HUES64 (cell line): Measurements from ENCODE around the gene SAXO1.

ENCODE experiments used
- H3K27ac ChIP-seq: 2 replicates; pipeline ENCODE4 v1.7.0; 2013; ENCODE audit warnings: low read depth, low read length, inconsistent platforms
- H3K27me3 ChIP-seq: 2 replicates; pipeline ENCODE4 v1.6.1; 2013; ENCODE audit warnings: mild to moderate bottlenecking, low read length; ENCODE audit not compliant: insufficient read depth
- H3K36me3 ChIP-seq: 2 replicates; pipeline ENCODE4 v1.6.1; 2013; ENCODE audit warnings: mild to moderate bottlenecking, low read length; ENCODE audit not compliant: insufficient read depth
- H3K4me1 ChIP-seq: 2 replicates; pipeline ENCODE4 v1.6.1; 2013; ENCODE audit warnings: mild to moderate bottlenecking, low read length, moderate library complexity; ENCODE audit not compliant: insufficient read depth
- H3K4me3 ChIP-seq: 2 replicates; pipeline ENCODE4 v1.5.1; 2013; ENCODE audit warnings: mild to moderate bottlenecking, low read length, moderate library complexity
- H3K9ac ChIP-seq: 2 replicates; pipeline ENCODE4 v1.6.1; 2013; ENCODE audit warnings: mild to moderate bottlenecking, low read depth, low read length
- H3K9me3 ChIP-seq: 2 replicates; pipeline ENCODE4 v1.6.1; 2013; ENCODE audit warnings: low read depth, low read length; ENCODE audit not compliant: insufficient read depth
- WGBS: fragments of 150-250, 120-280 bp; methylation state at CpG from one replicate; pipeline ENCODE4 v1.1.7; 2013; ENCODE audit warnings: missing lambda C conversion rate; 5-methylcytosine and 5-hydroxymethylcytosine counted together

Gene SAXO1

DNA sequence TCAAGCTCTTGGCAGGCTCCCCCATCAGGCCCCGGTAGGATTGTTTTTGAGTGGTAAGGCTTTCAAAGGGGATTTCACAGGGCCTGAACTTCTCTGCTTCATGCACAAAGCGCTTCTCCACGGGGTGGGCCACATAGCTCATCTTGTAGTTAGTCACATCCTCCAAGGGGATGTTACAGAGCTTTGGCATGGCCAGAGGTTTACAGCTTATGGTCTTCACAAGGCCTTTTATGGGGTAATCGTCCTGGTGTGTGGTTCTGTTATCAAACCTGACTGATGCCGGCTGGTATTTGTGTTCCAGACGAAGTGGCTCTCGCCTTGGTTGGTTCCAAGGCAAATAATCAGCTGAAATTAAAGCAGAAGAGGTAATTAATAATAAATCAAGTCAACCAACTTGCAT is 104.3 kb downstream of the SAXO1 start:
- no peak overlapping the region for H3K9ac ChIP-seq
- no peaks in the 10 kb centered on the region for H3K36me3 ChIP-seq
- H3K4me1 ChIP-seq, result no peaks in the 10 kb centered on the region
- H3K4me3 ChIP-seq, result no peak overlapping the region
- WGBS, result 91% methylated on average over 7 of the region's 7 CpGs
- H3K9me3 ChIP-seq, result no peaks in the 10 kb centered on the region
- no peak overlapping the region for H3K27ac ChIP-seq
- H3K27me3 ChIP-seq, result no peaks in the 10 kb centered on the region

DNA sequence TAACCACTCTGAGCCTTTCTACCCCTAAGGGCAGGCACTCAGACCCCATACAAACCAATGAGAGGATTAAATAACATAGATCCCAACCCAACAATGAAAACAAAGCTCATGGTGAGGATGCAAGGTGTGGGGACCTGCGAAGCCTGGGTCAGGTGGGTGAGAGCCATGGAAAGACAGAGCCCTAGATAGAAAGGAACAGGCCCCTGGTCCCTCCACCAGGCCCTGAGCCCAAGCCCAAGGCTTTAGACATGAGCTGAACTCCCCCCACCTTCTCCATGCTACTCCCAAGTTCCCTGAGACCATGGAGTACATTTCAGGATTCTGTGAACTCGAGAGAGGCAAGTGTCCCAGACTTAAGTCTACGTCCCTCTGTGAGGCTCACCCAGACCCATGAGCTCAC is 106.5 kb downstream of the SAXO1 start:
- no peak overlapping the region for H3K27ac ChIP-seq
- H3K9me3 ChIP-seq, result no peaks in the 10 kb centered on the region
- H3K27me3 ChIP-seq, result no peaks in the 10 kb centered on the region
- 92% methylated on average over 3 of the region's 3 CpGs for WGBS
- no peaks in the 10 kb centered on the region for H3K4me1 ChIP-seq
- no peaks in the 10 kb centered on the region for H3K36me3 ChIP-seq
- no peak overlapping the region for H3K4me3 ChIP-seq
- H3K9ac ChIP-seq, result no peak overlapping the region

- Histone ChIP-seq H3K9ac (no peak overlapping the region), H3K9me3 (no peaks in the 10 kb centered on the region), H3K36me3 (no peaks in the 10 kb centered on the region), H3K4me3 (no peak overlapping the region), H3K27ac (no peak overlapping the region), H3K27me3 (no peaks in the 10 kb centered on the region), H3K4me1 (no peaks in the 10 kb centered on the region)
These were observed 107.1 kb downstream of the SAXO1 start for GRCh38 chr9:18925880-18926279.

GRCh38 chr9:18923671-18924430 is 109.2 kb downstream of the SAXO1 start:
- H3K27ac ChIP-seq, result no peak overlapping the region
- H3K4me1 ChIP-seq, result no peaks in the 10 kb centered on the region; the same call in 1 of the 2 replicates
- H3K9me3 ChIP-seq, result no peaks in the 10 kb centered on the region
- H3K27me3 ChIP-seq, result no peaks in the 10 kb centered on the region
- H3K36me3 ChIP-seq, result no peaks in the 10 kb centered on the region
- no peak overlapping the region for H3K4me3 ChIP-seq
- no peak overlapping the region for H3K9ac ChIP-seq
- 92% methylated on average over 6 of the region's 6 CpGs for WGBS

DNA sequence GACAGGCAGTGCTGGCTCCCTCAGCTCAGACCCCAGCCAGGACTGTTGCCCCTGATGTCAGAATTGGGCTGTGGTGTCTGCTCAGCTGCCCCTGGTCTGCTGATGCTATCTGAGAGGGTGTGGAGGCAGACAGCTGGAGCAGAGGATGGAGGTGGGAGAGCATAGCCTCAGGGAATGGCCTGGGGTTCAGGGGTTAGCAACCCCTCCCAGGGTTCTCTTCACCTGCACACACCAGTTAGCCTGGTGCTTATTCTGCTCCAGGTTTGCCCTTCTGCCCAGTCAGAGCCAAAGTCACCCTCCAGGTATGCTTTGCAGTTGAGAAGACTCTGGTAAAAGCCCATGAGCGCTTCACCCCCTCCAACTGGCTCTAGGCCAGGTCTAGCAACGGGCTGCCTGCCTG is 109.8 kb downstream of the SAXO1 start:
- no peaks in the 10 kb centered on the region for H3K27me3 ChIP-seq
- no peak overlapping the region for H3K4me3 ChIP-seq
- WGBS, result 84% methylated on average over 2 of the region's 2 CpGs

GRCh38 chr9:18922161-18922885 is 110.7 kb downstream of the SAXO1 start:
- whole genome bisulfite sequencing, result 96% methylated on average over 8 of the region's 8 CpGs
- Histone ChIP-seq H3K36me3 (no peaks in the 10 kb centered on the region), H3K9ac (no peak overlapping the region), H3K4me1 (no peaks in the 10 kb centered on the region; the same call in 1 of the 2 replicates), H3K4me3 (no peak overlapping the region), H3K27ac (no peak overlapping the region), H3K9me3 (no peaks in the 10 kb centered on the region), H3K27me3 (no peaks in the 10 kb centered on the region)

More for the DNA sequence above, 109.8 kb downstream of the SAXO1 start:
- no peak overlapping the region for H3K27ac ChIP-seq
- H3K9me3 ChIP-seq, result no peaks in the 10 kb centered on the region
- no peak overlapping the region for H3K9ac ChIP-seq
- no peaks in the 10 kb centered on the region; the same call in 1 of the 2 replicates for H3K4me1 ChIP-seq
- no peaks in the 10 kb centered on the region for H3K36me3 ChIP-seq

GRCh38 chr9:18921366-18922075 is 111.5 kb downstream of the SAXO1 start:
- Histone ChIP-seq H3K9me3 (no peaks in the 10 kb centered on the region), H3K27me3 (no peaks in the 10 kb centered on the region), H3K4me3 (no peak overlapping the region), H3K27ac (no peak overlapping the region), H3K9ac (no peak overlapping the region), H3K4me1 (no peaks in the 10 kb centered on the region; the same call in 1 of the 2 replicates), H3K36me3 (no peaks in the 10 kb centered on the region)
- WGBS, result 91% methylated on average over 7 of the region's 7 CpGs

DNA sequence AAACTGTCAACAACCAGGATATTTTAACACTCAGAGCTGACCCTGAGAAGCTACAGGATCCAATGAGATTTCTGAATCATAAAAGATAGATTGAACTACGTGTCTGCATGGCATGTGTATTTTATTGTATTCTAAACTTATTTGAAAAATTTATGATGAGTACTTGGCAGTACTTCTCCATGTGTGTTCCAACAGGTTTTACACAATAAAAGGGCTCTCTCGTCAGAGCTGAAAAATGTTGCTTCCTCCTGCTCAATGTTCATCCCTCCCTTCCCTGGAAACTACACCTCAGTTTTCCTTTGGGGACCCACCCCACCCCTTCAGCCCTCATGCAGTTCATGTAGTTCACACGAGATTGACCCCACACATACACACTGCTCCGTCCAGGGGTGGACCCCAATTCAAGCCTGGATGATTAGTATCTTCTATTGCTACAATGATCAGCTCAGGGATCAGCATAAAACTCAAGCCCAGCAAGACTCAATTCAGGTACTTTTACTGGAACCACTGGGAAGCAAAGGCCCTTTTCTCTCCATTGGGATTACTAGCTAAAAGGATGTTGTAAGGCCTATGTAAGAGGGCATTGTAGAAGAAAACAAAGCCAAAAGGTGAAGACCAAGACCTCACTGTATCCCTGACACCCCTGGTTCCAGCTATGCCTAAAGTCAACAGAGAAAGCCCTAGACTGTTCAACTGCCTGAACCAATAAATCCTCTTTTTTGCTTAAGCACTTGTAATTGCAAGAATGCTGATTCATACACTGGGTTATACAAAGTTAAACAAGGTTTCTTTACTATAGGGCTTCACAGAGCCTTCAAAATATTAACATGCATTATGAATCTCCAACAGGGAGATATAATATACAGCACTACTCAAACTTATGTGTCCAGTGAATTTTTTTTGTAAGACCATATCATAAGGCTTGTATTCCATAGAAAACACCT is 112.6 kb downstream of the SAXO1 start:
- no peaks in the 10 kb centered on the region for H3K27me3 ChIP-seq
- 94% methylated on average over 4 of the region's 4 CpGs for WGBS
- no peaks in the 10 kb centered on the region for H3K36me3 ChIP-seq
- no peaks in the 10 kb centered on the region for H3K9me3 ChIP-seq
- H3K9ac ChIP-seq, result no peak overlapping the region
- H3K4me3 ChIP-seq, result no peak overlapping the region
- no peaks in the 10 kb centered on the region; the same call in 1 of the 2 replicates for H3K4me1 ChIP-seq
- H3K27ac ChIP-seq, result no peak overlapping the region

DNA sequence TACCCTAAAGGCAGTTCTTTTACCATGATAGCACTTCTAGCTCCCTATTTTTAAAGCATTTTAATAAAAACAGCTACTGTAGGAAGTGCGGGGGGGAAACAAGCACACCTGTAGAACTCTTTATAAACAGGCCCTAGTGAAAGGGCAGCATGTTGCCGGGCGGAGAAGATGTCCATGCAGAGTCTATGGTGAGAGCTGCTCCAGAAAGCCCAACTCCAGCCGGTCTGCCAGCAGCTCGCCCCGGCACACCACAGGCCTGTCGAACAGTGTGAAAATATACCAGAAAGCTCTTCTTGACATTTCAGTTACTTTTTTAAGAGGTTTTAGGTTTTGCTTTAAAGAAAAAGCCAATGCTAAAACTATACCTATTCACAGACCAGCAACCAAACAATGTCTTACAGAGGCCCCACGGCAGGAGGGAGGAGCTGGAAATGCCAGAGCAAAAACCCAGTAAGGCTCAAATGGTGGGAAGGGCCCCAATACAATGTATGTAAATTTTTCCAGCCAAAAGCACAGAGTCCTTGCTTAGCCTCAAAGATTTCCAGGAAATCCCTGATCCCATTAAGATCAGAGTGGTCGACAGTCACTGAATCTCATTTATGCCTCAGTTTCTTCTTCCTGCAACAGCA is 121.2 kb downstream of the SAXO1 start:
- Histone ChIP-seq H3K4me3 (no peak overlapping the region), H3K27ac (peak overlapping the region; percentile 39; the same call in 1 of the 2 replicates), H3K9ac (no peak overlapping the region), H3K4me1 (peaks cover 13% of the 10 kb centered on the region), H3K36me3 (no peaks in the 10 kb centered on the region), H3K9me3 (no peaks in the 10 kb centered on the region), H3K27me3 (no peaks in the 10 kb centered on the region)
- 58% methylated on average over 9 of the region's 9 CpGs for WGBS

GRCh38 chr9:18910916-18911315 is 122.1 kb downstream of the SAXO1 start:
- no peaks in the 10 kb centered on the region for H3K9me3 ChIP-seq
- 70% methylated on average over 6 of the region's 6 CpGs for WGBS
- H3K9ac ChIP-seq, result no peak overlapping the region
- H3K4me3 ChIP-seq, result no peak overlapping the region
- no peak overlapping the region for H3K27ac ChIP-seq
- H3K27me3 ChIP-seq, result no peaks in the 10 kb centered on the region
- H3K4me1 ChIP-seq, result peaks cover 13% of the 10 kb centered on the region
- no peaks in the 10 kb centered on the region for H3K36me3 ChIP-seq
